Stimulated activated naive CD8-positive, alpha-beta T cell treated with anti-CD3 and anti-CD28 coated beads, Interleukin-15, Interleukin-2, amounts not matched to agents 100 ng/mL and 50 ng/mL, for 24 hours (primary cell): Measurements from ENCODE around the gene PTGS1.

ENCODE experiments used
- H3K27ac Mint-ChIP-seq: one replicate; pipeline ENCODE4 v1.8.0; 2021; ENCODE audit warnings: mild to moderate bottlenecking, mixed read lengths
- H3K27me3 Mint-ChIP-seq: one replicate; pipeline ENCODE4 v1.8.0; 2021; ENCODE audit warnings: mixed read lengths
- H3K36me3 Mint-ChIP-seq: one replicate; pipeline ENCODE4 v1.8.0; 2021; ENCODE audit warnings: low read depth, mixed read lengths
- H3K4me1 Mint-ChIP-seq: one replicate; pipeline ENCODE4 v1.8.0; 2021; ENCODE audit warnings: low read depth, mixed read lengths
- H3K4me3 Mint-ChIP-seq: one replicate; pipeline ENCODE4 v1.8.0; 2021; ENCODE audit warnings: mild to moderate bottlenecking, mixed read lengths
- H3K9me3 Mint-ChIP-seq: one replicate; pipeline ENCODE4 v1.8.0; 2021; ENCODE audit warnings: mixed read lengths

Gene PTGS1

GRCh38 chr9:122377241-122378164 lies 6.7 kb downstream of the PTGS1 start:
- Mint-ChIP-seq H3K4me1 (peaks cover 3% of the 10 kb centered on the region), H3K27me3 (peaks cover 12% of the 10 kb centered on the region), H3K9me3 (no peaks in the 10 kb centered on the region), H3K36me3 (peaks cover 9% of the 10 kb centered on the region), H3K4me3 (no peak overlapping the region), H3K27ac (no peak overlapping the region)

GRCh38 chr9:122378236-122378635 lies 7.4 kb downstream of the PTGS1 start:
- Mint-ChIP-seq H3K36me3 (peaks cover 9% of the 10 kb centered on the region), H3K9me3 (no peaks in the 10 kb centered on the region), H3K27me3 (peaks cover 9% of the 10 kb centered on the region)

GRCh38 chr9:122379340-122379739 lies 8.5 kb downstream of the PTGS1 start:
- Mint-ChIP-seq H3K27ac (no peak overlapping the region), H3K4me1 (peaks cover 17% of the 10 kb centered on the region), H3K36me3 (peaks cover 9% of the 10 kb centered on the region), H3K4me3 (no peak overlapping the region), H3K9me3 (no peaks in the 10 kb centered on the region), H3K27me3 (peaks cover 9% of the 10 kb centered on the region)

More at GRCh38 chr9:122378236-122378635, 7.4 kb downstream of the PTGS1 start:
- no peak overlapping the region for H3K27ac Mint-ChIP-seq
- H3K4me3 Mint-ChIP-seq = no peak overlapping the region
- H3K4me1 Mint-ChIP-seq = peaks cover 8% of the 10 kb centered on the region

GRCh38 chr9:122380293-122380692 lies 9.5 kb downstream of the PTGS1 start:
- H3K36me3 Mint-ChIP-seq = peaks cover 9% of the 10 kb centered on the region
- H3K9me3 Mint-ChIP-seq = no peaks in the 10 kb centered on the region
- H3K4me3 Mint-ChIP-seq = no peak overlapping the region
- no peak overlapping the region for H3K27ac Mint-ChIP-seq
- H3K4me1 Mint-ChIP-seq = peaks cover 18% of the 10 kb centered on the region
- H3K27me3 Mint-ChIP-seq = peaks cover 9% of the 10 kb centered on the region

- H3K9me3 Mint-ChIP-seq = no peaks in the 10 kb centered on the region
- H3K36me3 Mint-ChIP-seq = peaks cover 9% of the 10 kb centered on the region
- peaks cover 9% of the 10 kb centered on the region for H3K27me3 Mint-ChIP-seq
- peaks cover 18% of the 10 kb centered on the region for H3K4me1 Mint-ChIP-seq
- H3K27ac Mint-ChIP-seq = no peak overlapping the region
- H3K4me3 Mint-ChIP-seq = no peak overlapping the region
These were observed 10.6 kb downstream of the PTGS1 start for GRCh38 chr9:122381206-122381950.

GRCh38 chr9:122382901-122383850 lies 12.4 kb downstream of the PTGS1 start:
- peaks cover 15% of the 10 kb centered on the region for H3K4me1 Mint-ChIP-seq
- H3K36me3 Mint-ChIP-seq = peaks cover 9% of the 10 kb centered on the region
- peaks cover 6% of the 10 kb centered on the region for H3K27me3 Mint-ChIP-seq
- H3K4me3 Mint-ChIP-seq = no peak overlapping the region
- H3K27ac Mint-ChIP-seq = peak overlapping the region; percentile 39
- H3K9me3 Mint-ChIP-seq = no peaks in the 10 kb centered on the region

GRCh38 chr9:122383992-122384461 lies 13.2 kb downstream of the PTGS1 start:
- Mint-ChIP-seq H3K27ac (no peak overlapping the region), H3K4me1 (peaks cover 15% of the 10 kb centered on the region), H3K27me3 (peaks cover 4% of the 10 kb centered on the region), H3K9me3 (no peaks in the 10 kb centered on the region), H3K4me3 (no peak overlapping the region), H3K36me3 (peaks cover 9% of the 10 kb centered on the region)

GRCh38 chr9:122386311-122386872 lies 15.6 kb downstream of the PTGS1 start:
- no peak overlapping the region for H3K4me3 Mint-ChIP-seq
- no peaks in the 10 kb centered on the region for H3K9me3 Mint-ChIP-seq
- H3K36me3 Mint-ChIP-seq = no peaks in the 10 kb centered on the region
- peaks cover 27% of the 10 kb centered on the region for H3K4me1 Mint-ChIP-seq
- H3K27ac Mint-ChIP-seq = no peak overlapping the region
- peaks cover 18% of the 10 kb centered on the region for H3K27me3 Mint-ChIP-seq

GRCh38 chr9:122387536-122387935 lies 16.7 kb downstream of the PTGS1 start:
- Mint-ChIP-seq H3K4me1 (peaks cover 27% of the 10 kb centered on the region), H3K27ac (no peak overlapping the region), H3K4me3 (no peak overlapping the region), H3K9me3 (no peaks in the 10 kb centered on the region), H3K36me3 (no peaks in the 10 kb centered on the region), H3K27me3 (peaks cover 18% of the 10 kb centered on the region)

- Mint-ChIP-seq H3K4me1 (peaks cover 15% of the 10 kb centered on the region), H3K36me3 (no peaks in the 10 kb centered on the region), H3K9me3 (no peaks in the 10 kb centered on the region), H3K4me3 (no peak overlapping the region), H3K27me3 (peaks cover 13% of the 10 kb centered on the region), H3K27ac (no peak overlapping the region)
These were observed 18.4 kb downstream of the PTGS1 start for GRCh38 chr9:122389195-122389594.

GRCh38 chr9:122389799-122390481 lies 19.1 kb downstream of the PTGS1 start:
- Mint-ChIP-seq H3K36me3 (no peaks in the 10 kb centered on the region), H3K27me3 (peaks cover 18% of the 10 kb centered on the region), H3K4me1 (peaks cover 12% of the 10 kb centered on the region), H3K27ac (peak overlapping the region; percentile 29), H3K9me3 (no peaks in the 10 kb centered on the region), H3K4me3 (no peak overlapping the region)

GRCh38 chr9:122392284-122392683 lies 21.5 kb downstream of the PTGS1 start:
- Mint-ChIP-seq H3K4me1 (peaks cover 12% of the 10 kb centered on the region), H3K36me3 (no peaks in the 10 kb centered on the region), H3K27ac (no peak overlapping the region), H3K9me3 (no peaks in the 10 kb centered on the region), H3K4me3 (no peak overlapping the region), H3K27me3 (peaks cover 22% of the 10 kb centered on the region)

GRCh38 chr9:122392714-122393113 lies 21.9 kb downstream of the PTGS1 start:
- Mint-ChIP-seq H3K4me1 (peaks cover 12% of the 10 kb centered on the region), H3K9me3 (no peaks in the 10 kb centered on the region), H3K27me3 (peaks cover 22% of the 10 kb centered on the region), H3K4me3 (no peak overlapping the region), H3K27ac (no peak overlapping the region), H3K36me3 (no peaks in the 10 kb centered on the region)
